MCF 10A (cell line): ENCODE measurements around the gene MAFF. TPM values are rescaled to one million over a fixed set of nuclear protein-coding genes. Genes with fewer than 3 reads are reported as not detected.

Source experiments
- BruUV-seq: library from RNA; stranded (reverse); fragments of 400-500 nt; replicated peaks from 2 replicates; lab custom pipeline; 2021; lab: Mats Ljungman, UMichigan
- CTCF ChIA-PET: fragments of 300-600 bp; sonication (Branson Sonifier 250); formaldehyde crosslinking; extraction: SDS; loops from one replicate; lab custom pipeline; 2021; ENCODE audit warnings: antibody characterized with exemption, inconsistent platforms; lab: Yijun Ruan, JAX
- POLR2A ChIA-PET: fragments of 300-600, 350-650 bp; sonication (Branson Sonifier 250); formaldehyde crosslinking; extraction: SDS; loops from one replicate; lab custom pipeline; 2020; ENCODE audit warnings: antibody characterized with exemption, inconsistent platforms; lab: Yijun Ruan, JAX
- DNase-seq: peaks from one replicate; pipeline ENCODE4 v3.0.0-alpha.2; 2018; ENCODE audit not compliant: unreplicated experiment
- H3K27ac Mint-ChIP-seq: one replicate; pipeline ENCODE4 v1.8.0; 2022; ENCODE audit warnings: mild to moderate bottlenecking, low read depth, mixed read lengths; ENCODE audit not compliant: unreplicated experiment
- H3K27me3 Mint-ChIP-seq: one replicate; pipeline ENCODE4 v1.8.0; 2022; ENCODE audit warnings: mixed read lengths; ENCODE audit not compliant: insufficient read depth, unreplicated experiment
- H3K36me3 Mint-ChIP-seq: one replicate; pipeline ENCODE4 v1.8.0; 2022; ENCODE audit warnings: mild to moderate bottlenecking, moderate library complexity, mixed read lengths; ENCODE audit not compliant: insufficient read depth, unreplicated experiment
- H3K4me1 Mint-ChIP-seq: one replicate; pipeline ENCODE4 v1.8.0; 2022; ENCODE audit warnings: mixed read lengths; ENCODE audit not compliant: insufficient read depth, unreplicated experiment
- H3K4me3 Mint-ChIP-seq: one replicate; pipeline ENCODE4 v1.8.0; 2022; ENCODE audit warnings: mild to moderate bottlenecking, moderate library complexity, mixed read lengths; ENCODE audit not compliant: unreplicated experiment
- H3K9me3 Mint-ChIP-seq: one replicate; pipeline ENCODE4 v1.8.0; 2022; ENCODE audit warnings: mixed read lengths; ENCODE audit not compliant: unreplicated experiment
- intact Hi-C: fragments of 100-400 bp; cut with micrococcal nuclease; formaldehyde crosslinking; loops from 2 replicates; pipeline ENCODE4 v1.14.1; 2022
- total RNA-seq: library from RNA; stranded (reverse); gene quantifications from 2 replicates; pipeline ENCODE4 v1.2.3, GENCODE V29; 2022
- TF ChIP-seq, protein P1 (sequence below): fragments of 200-600 bp; IDR thresholded peaks from one replicate; pipeline ENCODE4 v1.8.0; 2022; ENCODE audit warnings: antibody characterized with exemption, mild to moderate bottlenecking; ENCODE audit not compliant: unreplicated experiment

MAFF gene
- total RNA-seq, 1 experiment from 2014 or later: 71.4 TPM

DNA sequence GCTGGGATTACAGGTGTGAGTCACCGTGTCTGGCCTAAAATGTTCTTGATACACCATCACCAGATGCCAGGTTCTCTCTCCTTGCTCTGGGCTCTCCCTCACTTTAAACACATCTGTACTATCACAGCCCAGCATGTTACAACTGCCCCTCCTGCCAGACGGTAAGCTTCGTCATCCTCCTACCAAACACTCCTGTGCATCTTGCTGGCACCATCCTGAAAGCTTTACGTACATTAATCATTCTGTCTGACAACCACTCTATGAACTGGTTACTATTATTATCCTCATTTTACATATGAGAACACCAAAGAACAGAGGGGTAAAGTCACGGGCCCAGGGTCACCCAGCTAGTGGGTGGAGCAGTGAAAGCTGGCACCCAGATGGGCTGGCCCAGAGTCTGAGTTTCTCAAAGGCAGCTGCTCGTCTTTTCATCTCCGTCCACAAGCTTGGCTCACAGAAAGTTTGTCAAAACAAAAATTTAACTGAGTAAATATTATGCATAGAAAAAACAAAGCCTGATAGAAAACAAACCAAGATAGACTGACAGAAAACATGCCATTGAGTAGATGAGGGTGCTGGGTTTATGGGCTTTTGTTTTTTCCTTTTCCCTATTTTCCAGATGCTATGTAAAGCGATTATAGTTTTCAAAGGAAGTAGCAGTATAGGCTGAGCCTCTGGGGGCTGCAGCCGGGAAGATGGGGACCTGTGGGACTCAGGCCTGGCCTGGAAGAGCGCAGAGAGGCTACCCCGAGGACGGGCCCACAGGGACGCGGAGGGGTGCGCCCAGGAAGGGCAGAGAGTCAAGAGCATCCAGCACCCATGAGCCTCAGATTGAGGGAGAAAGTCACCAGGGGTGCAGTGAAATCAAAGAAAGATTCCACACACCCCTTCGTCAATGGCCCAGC is 29.6 kb upstream of the MAFF start:
- Mint-ChIP-seq H3K4me1 (peaks cover 28% of the 10 kb centered on the region), H3K27me3 (no peaks in the 10 kb centered on the region), H3K27ac (peak overlapping the region; percentile 68), H3K36me3 (peaks cover 13% of the 10 kb centered on the region), H3K4me3 (no peak overlapping the region), H3K9me3 (no peaks in the 10 kb centered on the region)
- intact Hi-C loops: no loop called here
- peak; percentile 97 for DNase-seq
- POLR2A ChIA-PET: interaction anchor here (0.6 to 2.0 kb wide), 10 partner anchors 9 to 887 kb away, joined by 3 to 29 read pairs (median 4); partner anchors contain the start of genes MAFF and PLA2G6
- CTCF ChIA-PET: interaction anchor here (0.6 to 0.7 kb wide), 2 partner anchors 404 to 565 kb away, joined by 3 to 5 read pairs; no protein-coding TSS in a partner anchor
- BruUV-seq: no TSS peak
- TF ChIP-seq, protein P1, sequence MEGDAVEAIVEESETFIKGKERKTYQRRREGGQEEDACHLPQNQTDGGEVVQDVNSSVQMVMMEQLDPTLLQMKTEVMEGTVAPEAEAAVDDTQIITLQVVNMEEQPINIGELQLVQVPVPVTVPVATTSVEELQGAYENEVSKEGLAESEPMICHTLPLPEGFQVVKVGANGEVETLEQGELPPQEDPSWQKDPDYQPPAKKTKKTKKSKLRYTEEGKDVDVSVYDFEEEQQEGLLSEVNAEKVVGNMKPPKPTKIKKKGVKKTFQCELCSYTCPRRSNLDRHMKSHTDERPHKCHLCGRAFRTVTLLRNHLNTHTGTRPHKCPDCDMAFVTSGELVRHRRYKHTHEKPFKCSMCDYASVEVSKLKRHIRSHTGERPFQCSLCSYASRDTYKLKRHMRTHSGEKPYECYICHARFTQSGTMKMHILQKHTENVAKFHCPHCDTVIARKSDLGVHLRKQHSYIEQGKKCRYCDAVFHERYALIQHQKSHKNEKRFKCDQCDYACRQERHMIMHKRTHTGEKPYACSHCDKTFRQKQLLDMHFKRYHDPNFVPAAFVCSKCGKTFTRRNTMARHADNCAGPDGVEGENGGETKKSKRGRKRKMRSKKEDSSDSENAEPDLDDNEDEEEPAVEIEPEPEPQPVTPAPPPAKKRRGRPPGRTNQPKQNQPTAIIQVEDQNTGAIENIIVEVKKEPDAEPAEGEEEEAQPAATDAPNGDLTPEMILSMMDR: no peak

DNA sequence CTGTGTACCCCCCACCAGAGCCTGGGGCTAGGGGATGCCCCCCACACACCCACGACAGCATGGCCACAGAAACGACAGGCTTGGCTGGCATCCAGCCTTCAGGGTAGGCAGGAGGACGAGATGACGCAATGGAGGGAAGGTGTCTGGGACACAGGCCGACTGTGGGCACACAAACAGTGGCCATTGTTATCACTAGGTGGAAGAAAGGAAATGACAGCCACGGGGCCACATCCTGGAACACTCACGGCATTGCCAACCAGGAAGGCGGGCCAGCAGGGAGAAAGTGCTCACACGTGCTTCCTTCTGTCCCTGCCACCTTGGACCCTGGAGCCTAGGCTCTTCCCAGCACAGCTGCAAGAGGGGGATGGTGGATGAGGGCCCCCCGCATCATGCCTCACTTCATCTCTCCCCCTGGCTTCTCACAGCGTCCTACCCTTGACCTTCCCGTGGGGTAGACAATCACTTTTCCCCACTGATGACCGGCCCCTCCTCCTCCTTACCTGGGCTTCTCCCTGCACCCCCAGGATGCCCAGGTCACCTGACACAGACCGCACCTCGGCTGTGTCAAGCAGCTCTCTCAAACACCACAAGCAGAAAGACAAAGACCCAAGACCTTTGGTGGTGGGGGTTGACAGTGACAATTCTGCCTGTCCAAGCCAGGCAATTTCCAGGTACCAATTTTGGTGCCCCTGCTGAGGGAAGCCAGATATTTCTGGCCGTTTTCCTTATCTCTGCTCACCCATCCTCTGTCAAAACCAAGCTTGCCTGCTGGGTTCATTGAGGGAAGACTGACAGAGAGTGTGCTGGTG is 28.8 kb upstream of the MAFF start:
- peaks cover 8% of the 10 kb centered on the region for H3K36me3 Mint-ChIP-seq
- no peaks in the 10 kb centered on the region for H3K27me3 Mint-ChIP-seq
- no TSS peak for BruUV-seq
- CTCF ChIA-PET: interaction anchor here (0.7 kb wide), 1 partner anchor 566 kb away, joined by 3 read pairs; no protein-coding TSS in a partner anchor
- TF ChIP-seq, protein P1: no peak
- peak overlapping the region; percentile 68 for H3K27ac Mint-ChIP-seq
- H3K4me3 Mint-ChIP-seq: no peak overlapping the region
- no peaks in the 10 kb centered on the region for H3K9me3 Mint-ChIP-seq
- POLR2A ChIA-PET: interaction anchor here (1.2 to 2.0 kb wide), 3 partner anchors 8 to 55 kb away, joined by 5 to 29 read pairs (median 6); partner anchors contain the start of gene PLA2G6
- peak; percentile 83 for DNase-seq
- peaks cover 29% of the 10 kb centered on the region for H3K4me1 Mint-ChIP-seq
- intact Hi-C loops: no loop called here

- Mint-ChIP-seq H3K4me3 (no peak overlapping the region), H3K36me3 (peaks cover 6% of the 10 kb centered on the region), H3K27me3 (no peaks in the 10 kb centered on the region), H3K9me3 (no peaks in the 10 kb centered on the region), H3K27ac (peak overlapping the region; percentile 68), H3K4me1 (peaks cover 31% of the 10 kb centered on the region)
- TF ChIP-seq, protein P1: no peak
- BruUV-seq: no TSS peak
- POLR2A ChIA-PET: interaction anchor here (1.4 kb wide), 1 partner anchor 8 kb away, joined by 5 read pairs; the partner anchor contains the start of gene PLA2G6
- intact Hi-C loops: no loop called here
- DNase-seq: no peak
- CTCF ChIA-PET: no interaction called here
Observed at GRCh38 chr22:38173641-38173906, 28.2 kb upstream of the MAFF start.

DNA sequence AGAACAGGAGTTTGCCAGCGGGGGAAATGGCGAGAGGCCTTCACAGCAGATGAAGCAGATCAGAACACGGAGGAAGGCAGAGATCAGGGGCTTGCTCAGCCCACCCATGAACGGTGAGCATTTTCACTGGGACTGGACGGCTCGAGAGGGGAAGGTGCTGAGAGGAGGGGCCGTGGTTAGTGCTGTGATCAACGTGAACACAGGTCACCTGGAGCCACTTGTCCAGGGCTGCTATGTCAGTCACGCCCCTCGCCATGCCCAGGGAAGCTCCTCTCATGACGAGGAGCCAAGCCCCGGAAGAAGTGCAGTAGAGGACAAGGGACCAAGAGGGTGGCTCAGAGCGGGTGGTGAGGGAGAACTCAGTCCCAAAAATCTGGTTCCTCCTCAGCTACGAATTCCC is 27.2 kb upstream of the MAFF start:
- Mint-ChIP-seq H3K27me3 (no peaks in the 10 kb centered on the region), H3K4me3 (no peak overlapping the region), H3K36me3 (peaks cover 6% of the 10 kb centered on the region), H3K9me3 (no peaks in the 10 kb centered on the region), H3K4me1 (peaks cover 39% of the 10 kb centered on the region), H3K27ac (no peak overlapping the region)
- POLR2A ChIA-PET: interaction anchor here (0.5 to 1.1 kb wide), 3 partner anchors 29 to 134 kb away, joined by 3 to 6 read pairs (median 3); no protein-coding TSS in a partner anchor
- intact Hi-C loops: no loop called here
- no peak for DNase-seq
- no TSS peak for BruUV-seq
- TF ChIP-seq, protein P1: no peak
- CTCF ChIA-PET: no interaction called here
